ENCODE results near the gene STK10.

STK10 gene

GRCh38 chr5:172141949-172142319, 46.1 kb downstream of the STK10 start:
- DNase-seq = no peak

- DNase-seq = no peak
These were observed 47.2 kb downstream of the STK10 start for GRCh38 chr5:172140866-172141265.

GRCh38 chr5:172140120-172140519, 47.9 kb downstream of the STK10 start:
- DNase-seq = no peak

GRCh38 chr5:172137046-172137445, 51.0 kb downstream of the STK10 start:
- DNase-seq = no peak

GRCh38 chr5:172133359-172134029, 54.5 kb downstream of the STK10 start:
- DNase-seq = no peak

GRCh38 chr5:172131690-172132089, 56.3 kb downstream of the STK10 start:
- no peak for DNase-seq

- DNase-seq = no peak
These were observed 58.6 kb downstream of the STK10 start for GRCh38 chr5:172129256-172129910.

GRCh38 chr5:172127581-172127980, 60.4 kb downstream of the STK10 start:
- no peak for DNase-seq

- DNase-seq = peak; percentile 77
These were observed 64.7 kb downstream of the STK10 start for GRCh38 chr5:172123269-172123692.

GRCh38 chr5:172119921-172120688, 67.9 kb downstream of the STK10 start:
- DNase-seq = no peak

- no peak for DNase-seq
These were observed 69.1 kb downstream of the STK10 start for GRCh38 chr5:172118891-172119290.

GRCh38 chr5:172117977-172118701, 69.9 kb downstream of the STK10 start:
- no peak for DNase-seq

- DNase-seq = no peak
These were observed 72.5 kb downstream of the STK10 start for GRCh38 chr5:172115541-172115982.

GRCh38 chr5:172114875-172115422, 73.1 kb downstream of the STK10 start:
- no peak for DNase-seq

- no peak for DNase-seq
These were observed 75.0 kb downstream of the STK10 start for GRCh38 chr5:172113036-172113435.

GRCh38 chr5:172111852-172112225, 76.2 kb downstream of the STK10 start:
- DNase-seq = no peak

GRCh38 chr5:172110921-172111851, 76.8 kb downstream of the STK10 start:
- no peak for DNase-seq

GRCh38 chr5:172110260-172110815, 77.7 kb downstream of the STK10 start:
- no peak for DNase-seq

GRCh38 chr5:172109749-172110148, 78.3 kb downstream of the STK10 start:
- DNase-seq = no peak

- peak; percentile 69 for DNase-seq
These were observed 80.5 kb downstream of the STK10 start for GRCh38 chr5:172107571-172107970.

All from right forelimb (tissue), 1 donor.